Caco-2 (cell line): ENCODE results near the gene CASP3. TPM values are rescaled to one million over a fixed set of nuclear protein-coding genes. Genes with fewer than 3 reads are reported as not detected.

Experiments used
- BruUV-seq: library from RNA; stranded (reverse); fragments of 400-500 nt; replicated peaks from 2 replicates; lab custom pipeline; 2021; lab: Mats Ljungman, UMichigan
- CTCF ChIA-PET: fragments of 300-600 bp; sonication (Branson Sonifier 250); formaldehyde crosslinking; loops from one replicate; lab custom pipeline; 2022; ENCODE audit warnings: antibody characterized with exemption; lab: Charles Lee
- POLR2A ChIA-PET: fragments of 300-600 bp; sonication (Branson Sonifier 250); formaldehyde crosslinking; loops from one replicate; lab custom pipeline; 2022; ENCODE audit warnings: antibody characterized with exemption; lab: Charles Lee
- DNase-seq, 2 experiments: peaks; one replicate each; pipeline versions ENCODE4 v3.0.0 to v3.0.0-alpha.2; 2020 to 2022
- H3K27me3 ChIP-seq: replicated peaks from 2 replicates; pipeline ENCODE4 v1.6.0; 2011; ENCODE audit warnings: low read length; ENCODE audit not compliant: control insufficient read depth, insufficient read depth
- H3K36me3 ChIP-seq: 2 replicates; pipeline ENCODE4 v1.5.1; 2011; ENCODE audit warnings: low read length; ENCODE audit not compliant: control insufficient read depth, insufficient read depth
- H3K4me1 ChIP-seq: fragments of 250-450 bp; sonication (Bioruptor Pico); 2 replicates; pipeline ENCODE4 v1.5.1; 2020; ENCODE audit warnings: mild to moderate bottlenecking
- H3K4me3 ChIP-seq: 2 replicates; pipeline ENCODE4 v1.5.1; 2011; ENCODE audit warnings: low read depth, mild to moderate bottlenecking, control low read depth, low read length
- H3K9me3 ChIP-seq: fragments of 250-450 bp; sonication (Bioruptor Pico); 2 replicates; pipeline ENCODE4 v1.5.1; 2020; ENCODE audit warnings: mild to moderate bottlenecking, moderate library complexity
- H3K27ac Mint-ChIP-seq: one replicate; pipeline ENCODE4 v1.8.0; 2022; ENCODE audit warnings: mixed read lengths; ENCODE audit not compliant: unreplicated experiment
- H3K27me3 Mint-ChIP-seq: one replicate; pipeline ENCODE4 v1.8.0; 2022; ENCODE audit warnings: mixed read lengths; ENCODE audit not compliant: insufficient read depth, unreplicated experiment
- H3K36me3 Mint-ChIP-seq: one replicate; pipeline ENCODE4 v1.8.0; 2022; ENCODE audit warnings: mild to moderate bottlenecking, mixed read lengths; ENCODE audit not compliant: insufficient read depth, unreplicated experiment
- H3K4me1 Mint-ChIP-seq: one replicate; pipeline ENCODE4 v1.8.0; 2022; ENCODE audit warnings: low read depth, mixed read lengths; ENCODE audit not compliant: unreplicated experiment
- H3K4me3 Mint-ChIP-seq: one replicate; pipeline ENCODE4 v1.8.0; 2022; ENCODE audit warnings: mild to moderate bottlenecking, moderate library complexity, mixed read lengths; ENCODE audit not compliant: unreplicated experiment
- H3K9me3 Mint-ChIP-seq: one replicate; pipeline ENCODE4 v1.8.0; 2022; ENCODE audit warnings: mixed read lengths; ENCODE audit not compliant: unreplicated experiment
- intact Hi-C: fragments of 100-400 bp; cut with micrococcal nuclease; formaldehyde crosslinking; loops from one replicate; pipeline ENCODE4 v1.10.0; 2022; ENCODE audit not compliant: unreplicated experiment
- total RNA-seq: library from RNA; stranded (reverse); gene quantifications from 2 replicates; pipeline ENCODE4 v1.2.3, GENCODE V29; 2022
- TF ChIP-seq, protein P1 (sequence below), 2 experiments: fragments of 200-600 bp in 1 of 2; IDR thresholded peaks; 1 replicate in 1 of 2; 2 replicates in 1 of 2; pipeline versions ENCODE4 v1.5.1 to v1.8.0; 2011 to 2022; ENCODE audit warnings: antibody characterized with exemption in 1 of 2, control low read depth in 1 of 2, inconsistent platforms in 1 of 2, low read depth in 1 of 2, low read length in 1 of 2, mild to moderate bottlenecking in 1 of 2, moderate library complexity in 1 of 2; ENCODE audit not compliant: insufficient read depth in 1 of 2, severe bottlenecking in 1 of 2, unreplicated experiment in 1 of 2

The CASP3 gene
- total RNA-seq, 1 experiment from 2014 or later: 34.5 TPM

DNA sequence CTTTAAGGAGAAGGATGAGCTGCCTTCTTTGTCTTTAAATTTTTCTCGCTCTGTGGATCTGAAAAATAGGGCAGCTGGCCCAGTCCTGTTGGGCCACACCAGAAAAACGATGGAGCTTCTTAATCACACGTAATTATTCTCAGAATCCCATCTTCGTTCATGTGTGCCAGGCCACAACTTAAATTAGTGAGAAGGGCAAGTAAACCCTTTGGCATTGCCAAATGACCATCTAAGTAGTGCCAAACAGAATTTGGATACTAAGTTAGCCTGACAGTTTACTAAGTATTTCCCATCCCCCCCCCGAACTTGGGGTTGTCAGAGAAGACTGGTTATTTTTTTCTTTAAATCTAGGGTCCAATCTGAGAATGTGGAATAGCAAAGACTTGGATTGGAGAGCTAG lies 62.0 kb downstream of the CASP3 start:
- Mint-ChIP-seq H3K9me3 (no peaks in the 10 kb centered on the region), H3K4me1 (no peaks in the 10 kb centered on the region), H3K27me3 (peaks cover 3% of the 10 kb centered on the region), H3K36me3 (no peaks in the 10 kb centered on the region), H3K27ac (no peak overlapping the region), H3K4me3 (no peak overlapping the region)
- no peaks in the 10 kb centered on the region for H3K27me3 ChIP-seq
- POLR2A ChIA-PET: no interaction called here
- no peak for DNase-seq
- intact Hi-C loops: no loop called here
- H3K9me3 ChIP-seq: no peaks in the 10 kb centered on the region
- TF ChIP-seq, protein P1, sequence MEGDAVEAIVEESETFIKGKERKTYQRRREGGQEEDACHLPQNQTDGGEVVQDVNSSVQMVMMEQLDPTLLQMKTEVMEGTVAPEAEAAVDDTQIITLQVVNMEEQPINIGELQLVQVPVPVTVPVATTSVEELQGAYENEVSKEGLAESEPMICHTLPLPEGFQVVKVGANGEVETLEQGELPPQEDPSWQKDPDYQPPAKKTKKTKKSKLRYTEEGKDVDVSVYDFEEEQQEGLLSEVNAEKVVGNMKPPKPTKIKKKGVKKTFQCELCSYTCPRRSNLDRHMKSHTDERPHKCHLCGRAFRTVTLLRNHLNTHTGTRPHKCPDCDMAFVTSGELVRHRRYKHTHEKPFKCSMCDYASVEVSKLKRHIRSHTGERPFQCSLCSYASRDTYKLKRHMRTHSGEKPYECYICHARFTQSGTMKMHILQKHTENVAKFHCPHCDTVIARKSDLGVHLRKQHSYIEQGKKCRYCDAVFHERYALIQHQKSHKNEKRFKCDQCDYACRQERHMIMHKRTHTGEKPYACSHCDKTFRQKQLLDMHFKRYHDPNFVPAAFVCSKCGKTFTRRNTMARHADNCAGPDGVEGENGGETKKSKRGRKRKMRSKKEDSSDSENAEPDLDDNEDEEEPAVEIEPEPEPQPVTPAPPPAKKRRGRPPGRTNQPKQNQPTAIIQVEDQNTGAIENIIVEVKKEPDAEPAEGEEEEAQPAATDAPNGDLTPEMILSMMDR (IDR thresholded peaks at IDR 0.05; ENCODE audit: insufficient read depth in 1 of 2, low read depth in 1 of 2, low read length in 1 of 2, severe bottlenecking in 1 of 2, unreplicated experiment in 1 of 2): no peak
- H3K4me3 ChIP-seq: no peak overlapping the region
- H3K4me1 ChIP-seq: no peaks in the 10 kb centered on the region
- BruUV-seq: no TSS peak
- CTCF ChIA-PET: no interaction called here
- H3K36me3 ChIP-seq: no peaks in the 10 kb centered on the region

DNA sequence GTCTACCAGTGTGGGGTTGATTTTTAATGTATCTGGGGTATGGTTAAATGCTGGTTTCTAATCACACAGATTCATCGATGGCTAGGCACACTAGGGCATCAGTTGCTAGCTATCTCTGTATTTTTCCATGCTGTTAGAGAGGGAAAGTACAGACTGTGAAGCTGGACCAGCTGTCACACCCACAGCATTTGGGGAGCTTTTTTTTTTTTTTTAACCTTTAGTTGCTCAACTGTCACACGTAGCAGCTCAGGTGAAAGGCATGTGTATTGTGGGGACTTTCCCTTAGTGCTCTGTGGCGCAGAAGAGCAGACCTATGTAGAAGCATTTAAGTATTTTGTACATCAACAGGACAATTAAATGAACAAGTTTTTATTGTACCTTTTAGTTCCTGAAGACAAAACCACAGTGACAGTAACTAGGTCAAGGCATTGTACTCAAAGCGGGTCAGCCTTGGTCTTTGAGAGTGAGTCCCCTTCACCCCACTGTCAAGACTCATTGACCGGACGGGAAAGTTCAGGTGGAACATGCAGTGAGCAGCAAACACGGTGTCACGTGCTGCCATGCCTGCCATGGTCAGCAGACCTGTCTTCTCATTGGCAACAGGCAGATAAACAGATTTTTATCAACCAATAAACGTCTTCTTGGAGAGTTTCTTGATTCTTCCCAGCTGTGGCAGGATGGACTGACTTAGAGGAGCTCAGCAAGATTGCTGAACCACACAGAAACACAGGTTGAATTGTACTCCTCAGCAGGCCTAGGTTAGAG lies 65.3 kb downstream of the CASP3 start:
- no peaks in the 10 kb centered on the region for H3K36me3 Mint-ChIP-seq

More for the DNA sequence above, 65.3 kb downstream of the CASP3 start:
- Mint-ChIP-seq H3K9me3 (peaks cover 11% of the 10 kb centered on the region), H3K4me3 (no peak overlapping the region), H3K27me3 (peaks cover 3% of the 10 kb centered on the region), H3K4me1 (no peaks in the 10 kb centered on the region), H3K27ac (no peak overlapping the region)
- no peak overlapping the region for H3K4me3 ChIP-seq
- BruUV-seq: no TSS peak
- DNase-seq: no peak
- no peaks in the 10 kb centered on the region for H3K36me3 ChIP-seq
- H3K9me3 ChIP-seq: no peaks in the 10 kb centered on the region
- CTCF ChIA-PET: no interaction called here
- no peaks in the 10 kb centered on the region for H3K4me1 ChIP-seq
- TF ChIP-seq, protein P1 (IDR thresholded peaks at IDR 0.05; ENCODE audit: insufficient read depth in 1 of 2, low read depth in 1 of 2, low read length in 1 of 2, severe bottlenecking in 1 of 2, unreplicated experiment in 1 of 2): no peak
- no peaks in the 10 kb centered on the region for H3K27me3 ChIP-seq
- intact Hi-C loops: no loop called here
- POLR2A ChIA-PET: no interaction called here

Other genes with a start within 250 kb of the CASP3 start
- 9.2 and 11.5 TPM in 2 replicates for gene IRF2, start 174.9 kb downstream of the CASP3 start, total RNA-seq
- 7.5 and 7.9 TPM in 2 replicates for gene PRIMPOL, start 291 bp upstream of the CASP3 start, total RNA-seq
- gene CENPU, start 84.6 kb upstream of the CASP3 start, total RNA-seq: 42.8 and 52.0 TPM in 2 replicates
- 76.3 and 100 TPM in 2 replicates for gene ACSL1, start 176.5 kb upstream of the CASP3 start, total RNA-seq